Measurements from ENCODE around the gene PRPS1L1. TPM values are rescaled to one million over a fixed set of nuclear protein-coding genes. Genes with fewer than 3 reads are reported as not detected.

PRPS1L1 gene
- total RNA-seq, result not detected

- DNase-seq (ENCODE audit: low spot score), result no peak
- no peak for ATAC-seq
These were observed at the start of gene PRPS1L1 for GRCh38 chr7:18027628-18028027. TSS of gene PRPS1L1 (minus strand) at chr7:18027846.

- ATAC-seq (no peak), DNase-seq (ENCODE audit: low spot score) (no peak)
These were observed 48.8 kb upstream of the PRPS1L1 start for GRCh38 chr7:18076461-18076860.

- no peak for ATAC-seq
- DNase-seq (ENCODE audit: low spot score), result no peak
These were observed 41.1 kb upstream of the PRPS1L1 start for GRCh38 chr7:18068745-18069144.

GRCh38 chr7:18064242-18064838, 36.7 kb upstream of the PRPS1L1 start:
- ATAC-seq, result peak; percentile 38
- no peak for DNase-seq (ENCODE audit: low spot score)

GRCh38 chr7:18063149-18063901, 35.7 kb upstream of the PRPS1L1 start:
- no peak for DNase-seq (ENCODE audit: low spot score)
- ATAC-seq, result no peak

GRCh38 chr7:18059171-18059570, 31.5 kb upstream of the PRPS1L1 start:
- no peak for ATAC-seq
- no peak for DNase-seq (ENCODE audit: low spot score)

GRCh38 chr7:18053941-18054340, 26.3 kb upstream of the PRPS1L1 start:
- DNase-seq (ENCODE audit: low spot score) (no peak), ATAC-seq (no peak)

GRCh38 chr7:18053177-18053928, 25.7 kb upstream of the PRPS1L1 start:
- ATAC-seq, result no peak
- DNase-seq (ENCODE audit: low spot score), result no peak

- ATAC-seq (no peak), DNase-seq (ENCODE audit: low spot score) (no peak)
These were observed 21.6 kb upstream of the PRPS1L1 start for GRCh38 chr7:18049262-18049661.

GRCh38 chr7:18046601-18047000, 19.0 kb upstream of the PRPS1L1 start:
- no peak for DNase-seq (ENCODE audit: low spot score)
- no peak for ATAC-seq

GRCh38 chr7:18045171-18045570, 17.5 kb upstream of the PRPS1L1 start:
- DNase-seq (ENCODE audit: low spot score) (no peak), ATAC-seq (no peak)

GRCh38 chr7:18041191-18041590, 13.5 kb upstream of the PRPS1L1 start:
- ATAC-seq (no peak), DNase-seq (ENCODE audit: low spot score) (no peak)

GRCh38 chr7:18040196-18040595, 12.6 kb upstream of the PRPS1L1 start:
- ATAC-seq (no peak), DNase-seq (ENCODE audit: low spot score) (no peak)

- ATAC-seq (no peak), DNase-seq (ENCODE audit: low spot score) (no peak)
These were observed 10.7 kb upstream of the PRPS1L1 start for GRCh38 chr7:18038382-18038781.

GRCh38 chr7:18037609-18038008, 10.0 kb upstream of the PRPS1L1 start:
- DNase-seq (ENCODE audit: low spot score), result no peak
- ATAC-seq, result no peak

- DNase-seq (ENCODE audit: low spot score), result no peak
- ATAC-seq, result no peak
These were observed 9.1 kb upstream of the PRPS1L1 start for GRCh38 chr7:18036783-18037182.

- DNase-seq (ENCODE audit: low spot score) (no peak), ATAC-seq (no peak)
These were observed 3.1 kb upstream of the PRPS1L1 start for GRCh38 chr7:18030758-18031157.

- ATAC-seq, result no peak
- DNase-seq (ENCODE audit: low spot score), result no peak
These were observed 7.4 kb downstream of the PRPS1L1 start for GRCh38 chr7:18020138-18020715.

- DNase-seq (ENCODE audit: low spot score), result no peak
These were observed 8.1 kb downstream of the PRPS1L1 start for GRCh38 chr7:18019555-18019954.

GRCh38 chr7:18018296-18019215, 9.1 kb downstream of the PRPS1L1 start:
- DNase-seq (ENCODE audit: low spot score), result no peak
- no peak for ATAC-seq

More at GRCh38 chr7:18019555-18019954, 8.1 kb downstream of the PRPS1L1 start:
- peak; percentile 55 for ATAC-seq

Data from left lobe of liver (tissue), 2 donors.